Left lung (tissue), 10 donors: ENCODE data around the gene SLC27A2. TPM values are rescaled to one million over a fixed set of nuclear protein-coding genes. Genes with fewer than 3 reads are reported as not detected.

ENCODE experiments used
- ATAC-seq: fragments of 200-7000 bp; cut with Tn5 transposase; one replicate; pipeline ENCODE4 v1.9.1; 2020; ENCODE audit warnings: moderate library complexity
- DNase-seq, 4 donors: peaks; one replicate each; pipeline ENCODE4 v3.0.0-alpha.2; 2013 to 2020
- H3K27ac ChIP-seq, 2 donors: fragments of 200-600 bp; sonication (generic) in 1 of 2; one replicate each; pipeline versions ENCODE4 v1.5.0 to v1.8.0; 2020 to 2021
- H3K27me3 ChIP-seq, 2 donors: fragments of 200-600 bp; sonication (generic) in 1 of 2; one replicate each; pipeline versions ENCODE4 v1.5.0 to v1.8.0; 2020 to 2021
- H3K36me3 ChIP-seq, 2 donors: fragments of 200-600 bp; sonication (generic) in 1 of 2; one replicate each; pipeline versions ENCODE4 v1.5.0 to v1.8.0; 2020 to 2021
- H3K4me1 ChIP-seq, 2 donors: fragments of 200-600 bp; one replicate each; pipeline ENCODE4 v1.8.0; 2021
- H3K4me3 ChIP-seq, 2 donors: fragments of 200-600 bp; sonication (generic) in 1 of 2; one replicate each; pipeline versions ENCODE4 v1.5.0 to v1.8.0; 2020 to 2021; ENCODE audit warnings: mild to moderate bottlenecking in 1 of 2
- H3K9me3 ChIP-seq, 2 donors: fragments of 200-600 bp; sonication (generic) in 1 of 2; one replicate each; pipeline versions ENCODE4 v1.5.0 to v1.8.0; 2020 to 2021
- intact Hi-C, 2 donors: fragments of 100-400 bp; cut with DNase I; formaldehyde crosslinking; loops; one replicate each; pipeline versions ENCODE4 v1.11.2 to v1.14.2; 2022
- polyA plus RNA-seq, 6 donors: library from polyadenylated mRNA; unstranded; fragments of 120-200 nt; gene quantifications; one replicate each; pipeline ENCODE4 v1.2.1, GENCODE V29; 2013; ENCODE audit not compliant: insufficient read length in 6 of 6
- total RNA-seq, 2 donors: library from RNA; stranded (reverse); fragmentation: NEBNext Ultra II Directional; extraction: Animal tissue kit (Norgen Biotek cat#: 25700); gene quantifications; one replicate each; pipeline ENCODE4 v1.2.1, GENCODE V29; 2021
- TF ChIP-seq, protein P1 (sequence below), 2 donors: fragments of 200-600 bp; sonication (generic) in 1 of 2; IDR thresholded peaks; one replicate each; pipeline versions ENCODE4 v1.5.0 to v1.8.0; 2021; ENCODE audit warnings: antibody characterized with exemption in 2 of 2
- donor health status: DM: no; HTN: yes; CAD: no.
- donor health status: DM: no; HTN: no; CAD: no.

Gene SLC27A2
- total and polyA plus RNA-seq, 8 donors = 2.0 to 11.3 (median 5.4) TPM

DNA sequence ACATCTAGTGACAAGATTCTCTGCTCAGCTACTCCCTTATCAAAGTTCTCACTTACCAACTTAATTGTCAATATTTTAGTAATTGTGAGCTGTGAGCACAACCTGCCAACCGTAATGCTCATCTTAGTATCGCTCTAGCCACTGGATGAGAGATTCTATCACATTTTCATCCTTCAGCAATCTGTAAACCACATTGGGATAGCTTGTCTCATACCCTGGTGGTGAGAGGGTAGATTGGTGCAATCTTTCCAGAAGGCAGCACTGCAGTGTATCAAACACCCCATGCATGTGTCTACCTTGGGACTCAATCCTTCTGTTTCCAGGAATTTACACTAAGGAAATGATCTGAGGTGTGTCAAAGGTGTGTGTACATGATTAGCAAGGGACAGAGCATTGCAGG, 44.1 kb upstream of the SLC27A2 start:
- ATAC-seq = no peak
- Histone ChIP-seq H3K4me3 (no peak overlapping the region), H3K27me3 (no peaks in the 10 kb centered on the region), H3K9me3 (no peaks in the 10 kb centered on the region), H3K4me1 (peaks cover 0 to 28% of the 10 kb centered on the region in 2 donors), H3K27ac (no peak overlapping the region), H3K36me3 (no peaks in the 10 kb centered on the region)
- no peak for DNase-seq
- TF ChIP-seq, protein P1, sequence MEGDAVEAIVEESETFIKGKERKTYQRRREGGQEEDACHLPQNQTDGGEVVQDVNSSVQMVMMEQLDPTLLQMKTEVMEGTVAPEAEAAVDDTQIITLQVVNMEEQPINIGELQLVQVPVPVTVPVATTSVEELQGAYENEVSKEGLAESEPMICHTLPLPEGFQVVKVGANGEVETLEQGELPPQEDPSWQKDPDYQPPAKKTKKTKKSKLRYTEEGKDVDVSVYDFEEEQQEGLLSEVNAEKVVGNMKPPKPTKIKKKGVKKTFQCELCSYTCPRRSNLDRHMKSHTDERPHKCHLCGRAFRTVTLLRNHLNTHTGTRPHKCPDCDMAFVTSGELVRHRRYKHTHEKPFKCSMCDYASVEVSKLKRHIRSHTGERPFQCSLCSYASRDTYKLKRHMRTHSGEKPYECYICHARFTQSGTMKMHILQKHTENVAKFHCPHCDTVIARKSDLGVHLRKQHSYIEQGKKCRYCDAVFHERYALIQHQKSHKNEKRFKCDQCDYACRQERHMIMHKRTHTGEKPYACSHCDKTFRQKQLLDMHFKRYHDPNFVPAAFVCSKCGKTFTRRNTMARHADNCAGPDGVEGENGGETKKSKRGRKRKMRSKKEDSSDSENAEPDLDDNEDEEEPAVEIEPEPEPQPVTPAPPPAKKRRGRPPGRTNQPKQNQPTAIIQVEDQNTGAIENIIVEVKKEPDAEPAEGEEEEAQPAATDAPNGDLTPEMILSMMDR (IDR thresholded peaks at IDR 0.05) = no peak
- intact Hi-C loops = no loop called here

DNA sequence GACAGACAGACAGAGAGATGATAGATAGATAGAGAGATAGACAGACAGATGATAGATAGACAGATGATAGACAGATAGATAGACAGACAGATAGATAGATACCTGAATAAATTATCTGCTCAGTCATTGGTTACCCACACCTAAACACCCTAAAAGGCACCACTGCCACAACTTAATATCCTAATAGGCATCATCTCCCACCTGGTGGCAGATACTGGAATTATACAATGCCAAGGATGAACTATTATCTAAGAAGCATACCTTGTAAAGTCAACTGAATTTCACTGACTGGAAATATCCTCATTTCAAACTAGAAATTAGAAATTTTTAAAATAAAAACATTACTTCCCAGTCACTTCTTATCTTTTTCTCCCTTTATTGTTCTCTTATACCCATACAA, 43.6 kb upstream of the SLC27A2 start:
- no peak overlapping the region for H3K4me3 ChIP-seq
- no peaks in the 10 kb centered on the region for H3K36me3 ChIP-seq
- no peaks in the 10 kb centered on the region for H3K9me3 ChIP-seq
- no peak overlapping the region for H3K27ac ChIP-seq
- H3K4me1 ChIP-seq = peaks cover 0 to 28% of the 10 kb centered on the region in 2 donors
- intact Hi-C loops = no loop called here
- TF ChIP-seq, protein P1 (IDR thresholded peaks at IDR 0.05) = no peak
- no peaks in the 10 kb centered on the region for H3K27me3 ChIP-seq
- ATAC-seq (no peak), DNase-seq (no peak)

DNA sequence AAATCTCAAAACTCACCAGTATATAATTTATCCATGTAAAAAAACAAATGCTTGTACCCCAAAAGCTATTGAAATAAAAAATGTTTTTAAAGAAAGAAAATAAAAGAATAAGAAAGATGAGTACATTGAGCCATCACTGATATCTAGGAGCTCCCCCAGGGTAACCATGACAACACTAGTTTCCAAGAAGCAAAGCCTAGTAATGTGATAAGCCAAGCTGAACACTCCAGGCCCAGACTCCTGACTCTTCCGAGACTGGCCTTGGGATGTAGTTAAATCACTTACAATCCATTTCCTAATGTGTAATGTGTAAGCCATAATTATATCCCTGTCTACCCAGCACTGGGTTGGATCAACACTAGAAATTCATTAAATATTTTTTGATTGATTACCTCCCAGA, 41.9 kb upstream of the SLC27A2 start:
- TF ChIP-seq, protein P1 (IDR thresholded peaks at IDR 0.05) = no peak
- H3K27ac ChIP-seq = no peak overlapping the region
- DNase-seq (no peak), ATAC-seq (no peak)
- H3K36me3 ChIP-seq = no peaks in the 10 kb centered on the region
- intact Hi-C loops = loop anchor here in 1 of 2 donors (10.0 kb wide), 1 partner anchor 1275 kb away; no protein-coding TSS in a partner anchor
- H3K4me3 ChIP-seq = no peak overlapping the region
- no peaks in the 10 kb centered on the region for H3K9me3 ChIP-seq
- peaks cover 0 to 25% of the 10 kb centered on the region in 2 donors for H3K4me1 ChIP-seq
- H3K27me3 ChIP-seq = no peaks in the 10 kb centered on the region

DNA sequence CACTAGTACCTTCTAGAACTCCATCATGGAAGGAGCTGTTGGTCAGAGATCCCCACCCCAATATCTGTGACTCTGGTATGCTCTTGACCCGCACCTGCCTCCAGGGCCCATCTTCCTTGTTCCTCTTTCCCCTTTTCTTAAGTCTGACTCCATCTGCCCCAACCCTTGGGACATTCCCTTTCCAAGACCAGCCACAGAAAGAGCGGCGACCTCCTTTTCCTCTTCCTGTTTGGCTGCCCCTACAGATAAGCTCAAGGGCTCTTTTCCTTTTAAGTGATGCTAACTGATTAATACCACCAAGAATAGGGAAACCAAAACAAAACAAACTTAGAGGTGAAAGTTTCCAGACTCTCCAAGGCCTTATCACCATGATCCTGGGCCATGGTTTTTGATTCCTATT, 41.0 kb upstream of the SLC27A2 start:
- no peak overlapping the region for H3K27ac ChIP-seq
- DNase-seq (no peak), ATAC-seq (no peak)
- TF ChIP-seq, protein P1 (IDR thresholded peaks at IDR 0.05) = no peak
- no peaks in the 10 kb centered on the region for H3K9me3 ChIP-seq
- no peaks in the 10 kb centered on the region for H3K27me3 ChIP-seq
- intact Hi-C loops = loop anchor here in 1 of 2 donors (10.0 kb wide), 1 partner anchor 1276 kb away; no protein-coding TSS in a partner anchor
- H3K36me3 ChIP-seq = no peaks in the 10 kb centered on the region
- H3K4me1 ChIP-seq = peaks cover 0 to 18% of the 10 kb centered on the region in 2 donors
- no peak overlapping the region for H3K4me3 ChIP-seq

DNA sequence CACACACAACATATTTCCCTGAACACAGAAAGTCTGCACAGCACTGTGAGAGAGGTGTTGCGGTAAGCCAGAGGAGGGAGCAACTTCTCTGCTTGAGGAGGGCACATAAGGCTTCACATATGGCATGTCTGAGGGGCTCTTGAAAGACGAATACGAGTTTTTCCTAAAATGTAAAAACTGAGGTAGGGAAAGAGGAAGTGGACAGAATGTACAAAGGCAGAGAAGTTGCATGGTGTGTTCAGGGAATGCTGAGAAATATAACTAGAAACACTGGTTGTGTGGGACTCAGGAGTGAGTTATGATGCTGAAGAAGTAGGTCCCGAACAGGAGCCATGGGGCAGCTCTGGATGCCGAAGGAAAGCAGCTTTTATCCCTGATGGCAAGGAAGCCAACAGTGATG, 40.1 kb upstream of the SLC27A2 start:
- no peaks in the 10 kb centered on the region for H3K36me3 ChIP-seq
- peaks cover 0 to 14% of the 10 kb centered on the region in 2 donors for H3K4me1 ChIP-seq
- H3K4me3 ChIP-seq = no peak overlapping the region
- intact Hi-C loops = loop anchor here in 1 of 2 donors (10.0 kb wide), 1 partner anchor 1277 kb away; no protein-coding TSS in a partner anchor
- TF ChIP-seq, protein P1 (IDR thresholded peaks at IDR 0.05) = no peak
- DNase-seq (no peak), ATAC-seq (no peak)
- H3K27ac ChIP-seq = no peak overlapping the region
- no peaks in the 10 kb centered on the region for H3K27me3 ChIP-seq
- no peaks in the 10 kb centered on the region for H3K9me3 ChIP-seq
